Right renal cortex interstitium (tissue), 3 donors: Measurements from ENCODE around the gene COBLL1. TPM values are rescaled to one million over a fixed set of nuclear protein-coding genes. Genes with fewer than 3 reads are reported as not detected.
"Not testable (repeated sequence)": the region's sequence is repeated elsewhere in the genome, so short reads cannot be mapped to it uniquely, and the experiment has no call there.

ENCODE experiments used
- DNase-seq, 3 donors: peaks; one replicate each; pipeline ENCODE4 v3.0.0-alpha.2; 2013; ENCODE audit warnings: low read depth in 3 of 3, low spot score in 2 of 3
- polyA plus RNA-seq, 3 donors: library from polyadenylated mRNA; unstranded; fragments of 120-200 nt; gene quantifications; one replicate each; pipeline ENCODE4 v1.2.1, GENCODE V29; 2013; ENCODE audit not compliant: insufficient read length in 3 of 3

Gene COBLL1
- polyA plus RNA-seq, 3 donors, result 117 to 135 (median 135) TPM

DNA sequence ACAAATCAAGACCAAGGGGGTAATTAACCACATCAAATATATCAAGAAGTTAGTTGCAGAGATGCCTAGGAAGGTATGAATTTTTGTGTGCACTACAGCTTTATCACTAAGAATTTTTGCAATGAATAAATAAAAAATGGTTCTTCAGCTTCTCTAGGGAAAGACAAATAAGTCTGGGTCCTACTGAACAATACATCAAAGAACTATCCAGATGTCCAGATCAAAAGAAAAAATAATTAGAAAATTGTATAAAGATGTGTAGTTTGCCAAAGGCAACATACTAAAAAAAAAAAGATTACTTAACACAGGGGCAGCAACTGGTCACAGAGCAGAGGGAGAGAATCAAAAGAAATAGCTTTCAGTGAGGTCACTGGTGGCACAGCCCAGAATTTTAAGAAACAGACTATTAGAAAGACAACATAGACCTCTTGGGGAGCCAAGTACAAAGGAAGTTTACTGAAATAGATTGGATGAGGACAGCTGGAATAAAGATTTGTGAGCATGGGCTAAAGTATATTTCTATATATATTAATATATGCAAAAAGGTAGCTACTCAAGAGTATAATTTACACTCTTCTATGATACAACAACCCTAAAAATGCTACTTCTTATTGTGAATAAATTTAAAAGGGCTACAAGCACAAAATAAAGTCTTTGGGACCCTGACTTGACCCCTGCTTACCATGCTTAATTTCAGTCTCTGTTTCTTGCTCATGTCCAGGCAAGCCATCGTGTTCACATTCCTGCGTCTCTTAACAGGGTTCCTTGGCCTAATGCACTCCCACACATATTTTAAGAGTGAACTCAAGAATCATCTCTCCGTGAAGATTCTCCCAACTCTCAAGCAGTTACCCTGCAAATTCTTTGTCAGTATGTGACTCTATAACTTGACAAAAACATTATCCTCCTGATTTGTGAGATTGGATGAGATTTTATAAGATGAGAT, 121.4 kb downstream of the COBLL1 start:
- no peak for DNase-seq

GRCh38 chr2:164717000-164717803, 124.4 kb downstream of the COBLL1 start:
- DNase-seq, result no peak

- DNase-seq, result no peak
These were observed 127.2 kb downstream of the COBLL1 start for GRCh38 chr2:164714471-164714870.

DNA sequence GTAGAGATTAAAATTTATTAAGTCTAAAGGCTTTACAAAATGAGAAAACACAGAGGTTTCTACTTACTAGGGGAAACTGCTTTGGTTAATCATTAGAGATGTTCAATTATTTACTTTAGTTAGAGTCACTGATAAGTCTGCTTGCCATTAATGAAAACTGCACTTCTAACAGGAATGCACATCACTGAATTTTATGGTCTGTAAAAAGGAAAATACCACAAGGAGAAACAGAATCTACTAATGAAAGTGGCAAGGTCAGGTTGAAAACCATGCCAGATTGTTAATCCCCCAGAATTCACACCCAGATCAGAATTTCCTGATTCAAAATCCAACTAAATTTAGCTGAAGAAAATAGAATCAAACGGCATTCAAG, 129.9 kb downstream of the COBLL1 start:
- DNase-seq, result peak in 1 of 3 donors; percentile 37

DNA sequence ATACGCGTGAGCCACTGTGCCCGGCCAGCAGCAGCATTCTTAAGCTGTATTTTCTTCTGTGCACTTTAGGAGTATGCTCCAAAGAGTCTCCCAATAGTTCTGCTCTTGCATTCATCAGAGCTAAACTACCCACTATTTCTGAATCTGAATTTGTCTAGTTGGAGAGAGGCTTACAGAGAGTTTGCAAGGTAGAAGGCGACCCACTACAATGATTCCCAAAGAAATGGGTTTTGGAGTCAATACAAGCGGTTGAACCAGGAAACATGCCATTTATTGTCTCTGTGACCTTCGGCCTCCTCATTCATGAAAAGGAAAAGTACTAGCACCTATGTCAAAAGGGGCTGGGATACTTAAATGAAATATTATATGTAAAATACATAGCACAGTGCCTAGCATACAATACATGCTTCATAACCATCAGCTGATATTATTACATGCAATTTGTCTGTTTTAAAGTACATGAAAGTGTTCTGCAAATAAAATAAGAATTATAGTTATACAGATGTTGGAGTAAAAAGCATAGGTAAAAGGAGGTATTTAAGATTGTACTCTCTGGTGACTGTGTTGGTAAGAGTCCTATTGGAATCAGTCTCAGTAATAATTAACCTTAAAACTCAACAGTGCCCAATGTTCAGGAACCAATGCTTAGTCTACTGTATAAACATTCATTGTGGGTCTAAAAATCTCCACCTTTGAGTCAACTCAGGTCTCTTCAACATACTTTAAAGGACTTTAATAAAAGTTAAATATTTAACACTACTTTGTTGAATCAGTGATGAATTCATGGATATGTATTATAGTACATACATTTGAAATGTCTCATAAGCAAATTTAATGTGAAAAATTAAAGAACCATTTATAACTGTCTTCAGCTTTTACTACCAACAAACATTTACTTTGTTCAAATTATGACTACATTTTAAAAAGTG, 130.5 kb downstream of the COBLL1 start:
- DNase-seq, result peak in 1 of 3 donors; percentile 27

DNA sequence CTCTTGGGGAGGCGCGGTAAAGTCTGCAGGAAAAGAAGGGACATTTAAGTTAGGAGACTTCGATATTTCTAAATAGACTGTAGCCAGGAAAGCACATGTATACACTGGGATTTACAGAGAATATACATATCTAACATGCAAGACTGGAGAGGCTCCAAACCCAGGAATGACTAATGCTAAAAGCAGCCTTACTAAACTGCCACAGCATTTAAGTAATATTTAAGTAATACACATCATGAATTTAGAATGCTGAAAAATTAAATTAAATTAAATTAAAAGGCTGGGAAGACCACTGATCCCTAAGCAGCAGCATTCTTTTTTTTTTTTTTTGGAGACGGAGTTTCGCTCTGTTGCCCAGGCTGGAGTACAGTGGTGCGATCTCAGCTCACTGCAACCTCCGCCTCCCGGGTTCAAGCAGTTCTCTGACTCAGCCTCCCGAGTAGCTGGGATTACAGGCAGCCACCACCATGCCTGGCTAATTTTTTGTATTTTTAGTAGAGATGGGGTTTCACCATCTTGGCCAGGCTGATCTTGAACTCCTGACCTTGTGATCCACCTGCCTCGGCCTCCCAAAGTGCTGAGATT, 131.3 kb downstream of the COBLL1 start:
- DNase-seq, result not testable (repeated sequence)

GRCh38 chr2:164706522-164706921, 135.1 kb downstream of the COBLL1 start:
- DNase-seq, result no peak

DNA sequence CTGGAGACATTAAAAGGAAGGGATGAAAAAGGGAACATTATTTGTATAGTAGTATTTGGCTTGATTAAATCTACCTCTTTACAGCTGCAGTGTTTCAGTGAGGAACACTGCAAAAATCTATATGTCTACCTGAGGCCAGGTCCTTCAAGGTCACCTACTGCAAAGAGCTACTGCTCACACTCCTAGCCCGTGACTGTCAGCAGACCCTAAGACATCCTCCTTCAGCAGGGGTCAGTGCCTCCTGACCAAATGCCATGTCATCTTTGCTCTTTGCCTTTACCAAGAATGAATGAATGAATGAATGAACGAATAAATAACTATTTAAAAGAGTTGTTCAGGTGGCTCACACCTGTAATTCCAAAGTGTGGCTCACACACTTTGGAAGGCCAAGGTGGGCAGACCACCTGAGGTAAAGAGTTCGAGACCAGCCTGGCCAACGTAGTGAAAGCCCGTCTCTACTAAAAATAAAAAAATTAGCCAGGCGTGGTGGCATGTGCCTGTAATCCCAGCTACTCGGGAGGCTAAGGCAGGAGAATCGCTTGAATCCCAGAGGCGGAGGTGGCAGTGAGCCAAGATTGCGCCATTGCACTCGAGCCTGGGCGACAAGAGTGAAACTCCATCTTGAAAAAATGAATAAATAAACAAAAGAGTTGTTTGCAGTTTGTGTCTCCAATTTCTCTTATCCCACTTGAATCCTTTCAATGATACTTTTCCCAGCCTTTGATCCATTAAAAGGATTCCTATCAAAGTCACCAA, 136.0 kb downstream of the COBLL1 start:
- no peak for DNase-seq

- DNase-seq, result no peak
These were observed 137.5 kb downstream of the COBLL1 start for GRCh38 chr2:164703915-164704706.

GRCh38 chr2:164701565-164701964, 140.1 kb downstream of the COBLL1 start:
- no peak for DNase-seq

DNA sequence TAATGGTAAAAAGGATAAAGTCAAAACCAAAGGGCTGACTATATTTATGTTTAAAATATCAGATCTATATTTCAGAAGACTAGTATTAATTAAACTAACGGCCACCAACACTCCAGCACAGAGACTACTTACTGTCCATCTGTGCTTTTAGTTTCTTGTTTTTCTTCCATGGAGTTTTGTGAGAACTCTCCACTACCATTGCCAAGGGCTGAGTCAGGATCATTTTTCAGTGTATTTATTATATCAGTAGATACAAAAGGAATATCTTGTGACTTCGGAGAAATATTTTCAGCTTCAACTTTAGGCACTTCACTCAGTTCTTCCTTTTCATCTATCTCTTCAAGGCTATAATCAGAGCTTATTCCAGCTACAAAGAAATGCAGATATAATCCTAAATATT, 141.2 kb downstream of the COBLL1 start:
- no peak for DNase-seq

DNA sequence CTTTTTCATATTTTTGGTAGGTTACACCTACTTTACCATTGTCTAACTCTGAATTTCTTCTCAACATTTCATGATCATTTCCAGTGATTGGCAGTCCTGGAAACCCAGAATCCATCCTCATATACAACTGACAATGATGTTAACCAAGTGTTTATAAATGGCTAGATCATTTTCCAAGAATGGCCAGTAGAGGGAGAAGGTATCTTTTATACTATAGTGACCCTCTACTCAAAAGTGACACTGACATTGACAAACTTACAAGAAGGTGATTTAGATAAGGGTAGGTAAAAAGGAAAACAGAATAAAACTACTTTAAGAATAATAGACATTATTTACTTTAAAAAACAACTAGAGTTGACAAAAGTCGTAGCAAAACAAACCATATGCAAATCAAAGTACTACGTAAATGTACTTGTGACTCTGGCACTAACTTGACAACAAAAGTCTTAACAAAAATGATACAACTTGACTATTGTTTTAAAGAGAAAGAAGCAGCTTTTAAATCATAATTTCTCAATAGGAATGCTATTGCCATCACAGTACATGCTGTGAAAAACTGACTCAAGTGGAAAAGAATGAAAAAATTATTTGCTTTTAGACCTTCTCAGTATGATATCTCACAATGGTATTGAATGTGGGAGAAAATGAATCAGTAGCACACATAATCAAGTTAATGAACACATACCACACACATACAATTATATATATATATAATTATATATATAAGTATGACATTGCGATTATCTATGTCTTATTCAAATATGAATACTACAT, 143.7 kb downstream of the COBLL1 start:
- no peak for DNase-seq

GRCh38 chr2:164696634-164697033, 145.0 kb downstream of the COBLL1 start:
- no peak for DNase-seq

GRCh38 chr2:164694275-164694695, 147.3 kb downstream of the COBLL1 start:
- no peak for DNase-seq

GRCh38 chr2:164693834-164694233, 147.8 kb downstream of the COBLL1 start:
- DNase-seq, result no peak

DNA sequence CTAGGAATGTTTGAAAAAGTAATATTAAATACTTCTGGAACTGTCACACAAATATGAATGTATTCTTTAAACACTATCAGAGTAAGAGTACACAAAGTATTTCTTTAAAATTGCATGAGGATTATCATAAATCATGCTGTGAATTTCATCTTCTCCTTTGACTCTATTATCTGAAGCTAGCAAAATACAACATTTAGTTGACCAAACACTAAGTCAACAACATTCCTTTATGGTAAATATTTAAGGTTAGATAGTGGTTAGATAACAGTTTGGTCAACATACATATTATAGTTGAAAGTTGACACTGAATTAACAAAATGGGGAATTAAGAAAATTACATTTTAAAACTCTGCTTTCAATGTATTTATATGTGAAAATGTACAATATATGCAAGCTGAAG, 148.2 kb downstream of the COBLL1 start:
- no peak for DNase-seq

DNA sequence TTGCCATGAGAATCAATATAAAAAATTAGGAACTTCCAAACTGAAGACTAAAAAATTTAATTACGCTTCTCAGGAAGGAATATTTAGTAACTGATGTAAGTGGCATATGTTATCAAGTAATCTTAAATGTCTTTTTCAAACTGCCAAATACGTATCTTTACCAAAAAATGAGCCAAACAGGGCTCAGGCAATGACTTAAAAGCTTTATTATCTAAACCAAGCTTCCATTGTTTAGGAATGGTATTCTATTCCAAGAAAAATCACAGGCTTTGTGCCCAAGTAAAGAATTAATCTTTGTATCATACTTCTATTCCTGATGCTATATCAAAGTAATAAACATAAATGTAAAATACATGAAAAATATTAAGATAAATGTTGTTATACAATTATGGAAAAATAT, 148.7 kb downstream of the COBLL1 start:
- DNase-seq, result no peak

DNA sequence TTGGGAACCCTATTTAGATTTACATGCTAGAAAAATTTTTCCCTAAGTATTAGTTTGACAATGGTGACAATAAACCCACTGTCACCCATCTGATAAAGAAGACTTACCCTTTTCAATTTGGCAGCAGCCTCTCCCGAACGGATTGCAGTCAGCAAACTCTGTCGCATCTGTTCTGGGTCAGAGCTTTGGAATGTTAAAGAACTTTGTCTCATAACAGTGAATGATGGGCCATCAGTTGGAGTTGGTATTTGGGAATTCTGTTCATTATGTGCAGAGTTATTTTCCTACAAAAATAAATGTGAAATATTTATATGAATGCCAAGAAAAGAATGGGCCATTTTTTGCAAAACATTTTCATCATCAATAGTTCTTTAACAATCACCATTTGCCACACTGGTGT, 149.5 kb downstream of the COBLL1 start:
- no peak for DNase-seq
